ENCODE data around the gene NACC2.

The NACC2 gene

DNA sequence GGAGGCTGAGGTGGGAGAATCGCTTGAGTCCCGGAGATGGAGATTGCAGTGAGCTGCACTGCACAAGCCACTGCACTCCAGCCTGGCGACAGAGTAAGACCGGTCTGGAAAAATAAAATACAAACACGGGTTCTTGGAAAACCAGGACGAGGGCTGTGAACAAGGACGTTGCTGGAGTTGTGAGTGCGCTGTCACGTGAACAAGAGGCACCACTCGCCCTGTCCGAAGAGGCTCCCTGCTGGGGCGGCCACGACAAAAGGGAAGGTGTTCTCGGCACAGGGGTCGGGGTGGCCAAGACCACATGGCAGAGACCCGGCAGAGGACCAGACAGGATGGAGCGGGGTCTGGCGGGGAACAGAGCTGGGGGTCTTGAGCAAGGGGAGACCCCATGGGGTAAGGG, 103.3 kb downstream of the NACC2 start:
- no peak for DNase-seq (ENCODE audit: low read depth)
- H3K4me3 ChIP-seq (ENCODE audit: low read depth, low read length) = no peak overlapping the region

DNA sequence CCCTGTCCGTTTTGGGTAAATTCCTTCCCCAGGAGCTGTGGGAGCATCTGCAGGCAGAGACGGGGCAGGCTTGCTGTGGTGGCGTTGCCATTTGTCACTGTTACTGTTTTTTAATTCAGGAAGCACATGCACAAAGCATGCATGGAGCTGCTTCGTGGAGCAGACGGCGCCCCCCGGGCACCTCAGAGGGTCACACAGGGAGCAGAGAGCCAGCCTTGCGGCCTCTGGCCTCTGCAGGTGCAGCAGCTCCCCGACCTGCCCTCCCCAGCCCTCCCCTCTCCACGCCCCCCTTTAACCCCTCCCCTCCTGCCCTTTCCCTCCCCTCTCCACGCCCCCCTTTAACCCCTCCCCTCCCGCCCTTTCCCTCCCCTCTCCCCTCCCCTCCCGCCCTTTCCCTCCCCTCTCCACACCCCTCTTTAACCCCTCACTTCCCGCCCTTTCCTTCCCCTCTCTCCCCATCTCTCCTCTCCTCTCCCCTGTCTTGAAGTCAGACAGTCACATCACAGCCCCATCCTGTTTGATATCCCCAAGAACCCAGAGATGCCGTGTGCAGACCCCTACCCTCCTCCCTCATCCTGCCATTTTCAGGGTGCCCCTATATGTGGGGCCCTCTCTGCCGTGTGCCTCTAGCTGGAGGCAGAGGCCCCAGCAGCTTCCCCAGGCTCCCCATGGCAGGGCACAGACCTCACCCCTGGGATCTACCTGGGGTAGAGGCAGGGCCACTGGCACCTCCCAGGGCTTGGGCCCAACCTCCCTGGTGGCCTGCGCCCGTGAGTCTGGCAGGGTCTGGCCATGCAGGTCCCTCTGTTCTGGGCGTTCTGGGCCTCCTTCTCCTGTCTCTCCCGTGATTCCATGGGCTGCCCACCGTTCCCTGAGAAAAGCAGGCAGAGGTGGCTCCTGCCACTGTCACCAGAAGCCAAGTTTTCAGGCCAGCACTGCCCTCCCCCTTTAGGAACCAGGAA, 104.3 kb downstream of the NACC2 start:
- no peak overlapping the region for H3K4me3 ChIP-seq (ENCODE audit: low read depth, low read length)
- no peak for DNase-seq (ENCODE audit: low read depth)

DNA sequence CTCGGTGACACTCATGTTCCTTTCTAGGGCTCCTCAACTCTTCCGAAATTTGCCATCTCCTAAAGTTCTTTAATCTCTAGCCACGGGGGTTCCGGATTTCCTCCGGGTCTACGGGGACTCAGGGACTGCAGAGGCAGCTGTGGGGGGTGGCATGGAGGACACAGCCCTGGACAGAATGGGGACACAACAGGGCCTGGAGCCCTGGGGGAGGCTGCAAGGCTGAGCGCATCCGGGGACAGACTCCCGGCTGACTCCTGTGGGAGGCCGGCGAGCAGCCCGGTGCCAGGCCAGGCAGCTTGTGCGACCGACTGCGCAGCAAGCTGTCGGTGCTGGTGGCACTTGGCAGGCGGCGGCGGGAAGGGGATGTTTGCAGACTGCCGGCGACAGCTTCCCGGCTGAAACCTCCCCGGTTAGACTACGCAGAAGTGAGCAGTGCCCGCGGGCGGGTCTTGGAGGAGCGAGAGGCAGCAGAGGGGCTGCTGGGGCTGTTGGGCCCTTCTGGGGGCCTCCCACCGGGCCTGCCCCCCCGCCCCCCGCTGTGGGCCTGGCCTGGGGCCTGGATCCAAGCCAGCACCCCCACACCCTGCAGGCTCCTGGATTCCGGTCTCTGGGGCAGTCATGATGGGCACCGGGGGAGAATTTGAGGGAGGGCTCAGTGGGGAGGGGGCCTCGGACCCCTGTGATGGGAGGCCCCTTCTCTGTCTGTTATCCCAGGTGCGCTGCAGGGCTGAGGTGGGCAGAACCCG, 105.2 kb downstream of the NACC2 start:
- DNase-seq (ENCODE audit: low read depth) = no peak
- H3K4me3 ChIP-seq (ENCODE audit: low read depth, low read length) = no peak overlapping the region

DNA sequence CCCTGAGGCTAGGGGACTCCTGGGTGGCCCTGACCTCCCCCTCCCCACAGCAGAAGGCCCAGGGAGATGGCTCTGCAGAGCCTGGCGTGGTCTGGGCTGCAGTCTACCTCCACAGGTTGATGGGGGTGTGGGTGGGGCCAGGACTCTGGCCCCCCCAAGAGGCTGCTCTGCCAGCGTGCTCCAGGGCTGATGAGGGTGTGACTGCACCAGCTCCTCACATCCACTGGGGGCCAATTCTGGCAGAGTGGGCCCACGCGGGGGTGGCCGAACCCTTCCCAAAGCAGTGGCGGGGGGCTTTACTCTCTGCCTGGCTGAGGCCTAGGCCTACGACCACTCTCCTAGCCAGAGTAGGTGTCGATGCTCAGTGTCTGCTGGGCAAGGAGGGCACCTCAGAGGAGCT, 105.9 kb downstream of the NACC2 start:
- H3K4me3 ChIP-seq (ENCODE audit: low read depth, low read length) = no peak overlapping the region
- no peak for DNase-seq (ENCODE audit: low read depth)

DNA sequence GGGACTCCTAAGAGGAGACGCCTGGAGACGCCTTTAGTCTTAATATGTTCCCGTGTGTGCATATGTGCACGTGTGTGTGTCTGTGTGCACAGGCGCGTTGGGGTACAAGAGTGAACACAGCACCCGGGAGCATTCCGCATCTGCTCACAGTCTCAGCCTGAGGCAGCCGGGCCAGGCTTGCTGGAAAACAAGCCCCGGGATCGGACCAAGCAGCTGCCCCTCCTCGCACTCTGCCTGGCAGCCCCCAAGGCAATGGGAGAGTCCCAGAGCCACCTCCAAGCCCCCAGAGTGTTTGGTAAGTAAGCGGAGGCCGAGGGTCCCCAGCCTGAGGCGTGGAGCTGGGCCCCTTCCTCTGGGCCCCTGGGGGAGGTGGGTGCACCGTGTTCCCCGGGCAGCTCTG, 106.6 kb downstream of the NACC2 start:
- DNase-seq (ENCODE audit: low read depth) = no peak
- H3K4me3 ChIP-seq (ENCODE audit: low read depth, low read length) = no peak overlapping the region

DNA sequence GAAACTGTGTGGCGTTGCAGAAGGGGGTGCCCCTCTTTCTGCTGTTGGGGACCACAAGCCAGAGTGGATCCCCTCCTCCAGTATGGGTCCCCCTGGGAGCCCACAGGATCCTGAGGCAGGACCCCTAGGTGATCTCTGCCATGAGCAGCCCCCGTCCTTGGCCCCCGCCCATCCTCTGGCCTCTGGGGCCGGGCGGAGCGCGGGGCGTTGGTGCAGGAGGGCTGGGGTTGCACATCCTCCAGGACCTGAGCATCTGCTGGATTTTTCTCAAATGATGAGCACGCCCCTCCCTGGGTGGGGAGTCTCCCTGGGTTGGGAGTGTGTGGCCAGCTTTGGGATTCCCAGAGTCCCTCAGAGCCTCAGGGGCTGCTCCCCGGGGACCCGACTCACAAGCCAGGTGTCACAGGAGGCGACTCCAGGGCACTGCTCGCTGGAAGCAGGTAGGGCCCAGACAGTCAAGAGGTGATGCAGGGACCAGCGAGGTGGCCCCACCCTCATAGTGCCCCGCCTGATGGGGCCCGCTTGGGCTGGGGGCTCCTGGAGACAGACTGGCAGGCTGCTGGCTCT, 107.2 kb downstream of the NACC2 start:
- no peak overlapping the region for H3K4me3 ChIP-seq (ENCODE audit: low read depth, low read length)
- DNase-seq (ENCODE audit: low read depth) = no peak

DNA sequence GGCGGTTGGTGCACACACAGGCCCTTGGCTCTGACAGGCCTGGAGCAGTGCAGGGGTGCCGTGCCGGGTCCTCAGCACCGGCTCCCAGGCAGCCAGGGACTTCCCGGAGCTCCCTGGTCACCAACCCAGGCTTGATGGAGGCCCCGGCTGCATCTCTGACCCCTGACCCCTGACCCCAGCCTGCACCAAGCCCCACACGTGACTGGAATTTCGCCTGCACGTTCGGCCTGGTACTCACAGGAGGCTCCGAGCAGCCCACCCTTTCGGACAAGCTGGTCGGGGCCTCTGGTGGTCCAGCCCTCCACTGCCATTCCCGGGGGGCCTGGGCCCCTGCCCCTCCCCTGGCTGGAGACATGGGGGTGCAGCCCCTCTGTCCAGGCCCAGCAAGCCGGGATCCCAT, 108.5 kb downstream of the NACC2 start:
- no peak overlapping the region for H3K4me3 ChIP-seq (ENCODE audit: low read depth, low read length)
- no peak for DNase-seq (ENCODE audit: low read depth)

DNA sequence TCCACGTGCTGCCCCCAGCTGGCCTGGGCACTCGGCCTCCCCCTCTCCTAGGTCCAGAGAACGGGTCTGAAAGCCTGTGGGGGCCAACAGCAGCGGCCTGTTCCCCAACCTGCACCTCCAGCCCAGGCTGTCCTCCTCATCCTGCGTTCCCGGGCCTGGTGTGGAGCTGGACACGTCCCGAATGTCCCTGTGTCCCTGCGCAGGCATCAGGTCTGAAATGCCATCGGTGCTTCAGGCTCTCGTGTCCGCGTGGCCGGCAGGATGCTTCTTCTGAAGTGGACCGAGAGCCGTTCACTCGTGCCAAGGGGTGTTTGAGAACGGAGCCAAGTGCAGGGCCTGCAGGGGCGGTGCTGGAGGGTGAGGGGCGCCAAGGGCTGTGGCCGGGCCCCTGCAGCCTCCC, 109.2 kb downstream of the NACC2 start:
- no peak overlapping the region for H3K4me3 ChIP-seq (ENCODE audit: low read depth, low read length)
- DNase-seq (ENCODE audit: low read depth) = no peak

DNA sequence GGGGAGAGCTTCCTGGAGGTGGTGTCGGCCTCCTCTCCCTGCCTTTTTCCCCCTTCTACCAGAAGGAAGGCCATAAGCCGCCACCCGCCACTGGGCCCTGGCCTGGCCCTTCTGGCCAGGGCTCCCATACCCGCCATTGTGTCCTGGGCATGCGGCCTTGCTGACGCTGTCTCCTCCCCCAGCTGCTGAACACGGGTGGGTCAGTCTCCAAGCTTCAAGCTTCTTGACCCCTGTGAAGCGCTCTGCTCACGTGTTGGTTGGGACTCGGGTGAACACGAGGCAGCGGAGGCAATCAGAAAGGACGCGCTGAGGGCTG, 109.7 kb downstream of the NACC2 start:
- no peak overlapping the region for H3K4me3 ChIP-seq (ENCODE audit: low read depth, low read length)
- no peak for DNase-seq (ENCODE audit: low read depth)

DNA sequence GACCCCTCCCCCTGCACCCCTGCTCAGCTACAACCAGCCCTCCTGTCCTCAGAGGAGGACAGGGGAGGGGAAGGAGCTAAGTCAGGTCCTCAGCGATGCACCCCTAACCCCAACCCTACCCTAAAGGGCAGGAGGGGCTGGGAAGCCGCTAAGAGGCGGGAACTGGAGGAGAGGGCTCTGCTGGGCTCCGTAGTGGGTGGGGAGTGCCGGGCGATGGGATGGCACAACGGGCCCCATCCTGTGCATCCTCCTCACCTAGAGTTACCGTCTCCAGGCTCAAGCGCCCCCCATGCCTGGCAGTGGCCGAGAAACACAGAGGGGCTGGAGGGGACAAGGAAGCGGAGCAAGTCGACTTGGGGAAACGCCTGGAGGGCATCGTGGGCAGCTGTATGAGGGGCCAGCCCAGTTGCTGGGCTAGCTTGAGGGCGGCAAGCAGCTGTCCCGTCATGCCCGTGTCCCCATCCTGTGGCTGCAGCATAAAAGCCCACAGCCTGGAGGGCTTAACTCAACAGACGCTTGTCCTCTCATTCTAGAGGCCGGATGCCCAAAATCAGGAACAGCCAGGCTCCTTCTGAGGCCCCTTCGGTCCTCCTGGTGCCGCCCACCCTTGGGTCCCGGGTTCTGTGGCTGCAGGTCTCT, 110.9 kb downstream of the NACC2 start:
- DNase-seq (ENCODE audit: low read depth) = no peak
- H3K4me3 ChIP-seq (ENCODE audit: low read depth, low read length) = no peak overlapping the region

DNA sequence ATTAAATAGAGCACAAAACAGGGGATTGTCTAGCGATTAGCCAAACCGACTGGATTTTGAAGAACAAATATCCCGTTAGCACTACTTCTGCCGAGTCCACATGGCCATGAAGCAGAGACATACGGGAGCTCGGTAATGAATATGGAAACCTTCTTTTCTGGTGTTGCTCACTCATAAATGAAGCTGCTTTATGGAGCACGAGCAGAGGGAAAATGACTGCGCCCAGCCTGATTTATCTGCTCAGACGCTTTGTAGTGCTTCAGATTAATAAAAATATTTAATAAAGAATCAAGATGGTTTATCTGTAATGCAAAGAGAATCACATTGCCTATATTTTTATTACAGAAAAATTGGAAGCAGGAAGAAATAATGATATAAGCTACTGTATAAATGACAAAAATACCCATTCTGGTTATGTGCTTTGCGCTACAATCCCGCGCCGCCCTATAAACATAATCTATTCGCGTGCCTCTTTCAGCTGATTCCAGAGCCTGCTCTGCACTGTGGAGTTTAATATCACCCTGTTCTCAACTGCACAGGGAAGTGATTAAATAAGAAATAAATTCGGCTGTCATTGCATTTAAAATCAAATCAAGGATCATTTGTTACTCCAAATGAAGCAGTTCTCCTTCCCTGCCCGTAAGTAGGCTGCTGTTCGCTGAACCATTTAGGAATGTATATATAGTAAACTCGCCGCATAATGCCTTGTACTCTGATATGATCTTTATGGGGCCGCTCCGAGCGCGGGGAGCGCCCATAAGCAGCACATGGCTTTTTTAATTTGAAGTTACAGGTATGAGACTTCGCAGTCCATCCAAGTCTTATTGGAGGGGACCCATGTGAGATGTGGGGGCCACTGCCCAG, 111.6 kb downstream of the NACC2 start:
- DNase-seq (ENCODE audit: low read depth) = no peak
- H3K4me3 ChIP-seq (ENCODE audit: low read depth, low read length) = no peak overlapping the region

DNA sequence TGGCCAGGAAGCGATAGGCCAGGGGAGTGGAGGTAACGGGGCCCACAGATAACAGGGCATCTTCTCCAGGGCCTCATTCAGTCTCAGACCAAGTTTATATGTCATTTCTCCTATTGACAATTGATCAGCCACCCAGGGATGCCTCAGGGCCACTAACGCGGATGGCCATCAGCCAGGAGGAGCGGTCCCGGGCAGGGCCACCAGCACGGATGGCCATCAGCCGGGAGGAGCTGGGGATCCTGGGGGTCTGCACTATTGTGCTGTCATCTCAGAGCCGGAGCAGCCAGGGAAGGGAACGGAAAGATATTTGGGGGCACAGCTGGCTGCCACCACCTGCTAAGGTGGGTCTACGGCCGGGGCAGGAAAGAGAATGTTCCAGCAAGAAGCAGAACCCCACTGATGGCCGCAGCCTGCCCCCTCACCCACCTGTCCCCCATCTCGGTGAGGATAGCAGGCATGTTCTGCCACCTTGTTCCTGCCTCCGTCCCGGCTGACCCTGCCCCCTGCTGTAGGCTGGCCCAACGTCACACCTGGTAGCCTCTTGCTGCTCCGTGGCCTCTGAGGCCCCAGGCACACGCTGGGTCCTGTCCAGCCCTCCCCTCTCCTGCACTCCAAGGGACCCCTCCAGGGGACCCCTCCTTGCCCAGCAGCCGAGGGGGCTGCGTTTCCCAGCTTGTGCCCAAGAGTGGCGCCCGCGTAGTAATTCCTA, 112.4 kb downstream of the NACC2 start:
- H3K4me3 ChIP-seq (ENCODE audit: low read depth, low read length) = no peak overlapping the region
- DNase-seq (ENCODE audit: low read depth) = no peak

DNA sequence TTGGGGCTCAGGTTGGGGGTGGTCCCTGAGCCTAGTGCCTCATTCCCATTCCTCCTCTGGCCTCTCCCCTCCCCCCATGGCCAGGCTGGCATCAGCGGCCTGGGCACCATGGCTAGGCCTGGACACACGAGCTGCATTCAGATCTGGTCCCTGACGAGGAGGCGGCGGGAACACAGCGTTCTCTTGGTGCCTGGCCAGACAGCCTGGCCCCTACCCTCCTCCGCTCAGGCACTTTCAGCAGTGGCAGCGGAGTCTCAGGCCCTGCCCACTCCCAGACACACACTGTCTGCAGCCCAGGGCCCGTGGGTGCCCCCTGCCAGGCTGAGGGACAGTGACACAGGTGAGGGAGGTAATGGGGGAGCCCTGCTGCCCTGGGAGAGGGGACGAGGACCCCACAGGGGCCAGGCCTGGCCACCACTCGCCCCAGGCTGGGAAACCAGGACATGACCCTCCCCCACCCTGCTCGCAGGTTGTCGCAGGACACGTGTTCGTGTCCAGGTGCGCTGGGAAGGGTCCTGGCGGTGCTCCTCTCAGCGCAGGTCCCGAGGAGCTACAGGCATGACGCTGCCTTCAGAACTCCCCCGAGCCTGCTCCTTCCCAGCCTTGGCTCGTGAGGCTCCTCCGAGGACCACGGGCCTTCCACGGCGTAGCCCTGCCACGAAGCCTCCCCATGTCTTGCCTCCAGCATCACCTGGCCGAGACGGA, 114.0 kb downstream of the NACC2 start:
- H3K4me3 ChIP-seq (ENCODE audit: low read depth, low read length) = no peak overlapping the region
- no peak for DNase-seq (ENCODE audit: low read depth)

DNA sequence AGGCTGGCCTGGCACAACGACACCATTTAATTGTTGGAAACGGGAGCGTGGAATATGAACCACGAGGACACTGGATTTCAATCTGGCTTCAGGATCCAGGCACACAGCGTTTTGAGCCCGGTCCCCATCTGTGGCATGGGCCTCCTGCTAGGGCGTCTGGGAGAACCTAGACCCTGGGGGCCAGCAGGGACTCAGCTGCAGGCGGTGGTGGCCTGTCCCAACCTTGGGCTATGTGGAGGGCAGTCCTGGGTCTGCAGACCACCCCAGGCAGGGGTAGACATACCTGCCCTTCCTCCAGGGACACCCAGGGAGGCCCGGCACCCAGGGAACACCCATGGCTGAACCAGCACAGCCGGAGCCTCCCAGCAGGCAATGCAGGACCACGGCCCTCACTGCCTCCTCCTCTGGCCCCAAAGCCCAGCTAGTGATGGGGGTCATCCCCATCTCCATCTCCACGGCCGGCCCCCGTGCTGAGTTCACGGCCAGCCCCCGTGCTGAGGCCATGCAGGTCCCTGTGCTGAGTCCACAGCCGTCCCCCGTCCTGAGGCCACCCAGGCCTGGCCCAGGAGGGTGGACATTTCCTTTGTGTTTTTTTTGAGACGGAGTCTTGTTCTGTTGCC, 115.4 kb downstream of the NACC2 start:
- no peak overlapping the region for H3K4me3 ChIP-seq (ENCODE audit: low read depth, low read length)
- no peak for DNase-seq (ENCODE audit: low read depth)

DNA sequence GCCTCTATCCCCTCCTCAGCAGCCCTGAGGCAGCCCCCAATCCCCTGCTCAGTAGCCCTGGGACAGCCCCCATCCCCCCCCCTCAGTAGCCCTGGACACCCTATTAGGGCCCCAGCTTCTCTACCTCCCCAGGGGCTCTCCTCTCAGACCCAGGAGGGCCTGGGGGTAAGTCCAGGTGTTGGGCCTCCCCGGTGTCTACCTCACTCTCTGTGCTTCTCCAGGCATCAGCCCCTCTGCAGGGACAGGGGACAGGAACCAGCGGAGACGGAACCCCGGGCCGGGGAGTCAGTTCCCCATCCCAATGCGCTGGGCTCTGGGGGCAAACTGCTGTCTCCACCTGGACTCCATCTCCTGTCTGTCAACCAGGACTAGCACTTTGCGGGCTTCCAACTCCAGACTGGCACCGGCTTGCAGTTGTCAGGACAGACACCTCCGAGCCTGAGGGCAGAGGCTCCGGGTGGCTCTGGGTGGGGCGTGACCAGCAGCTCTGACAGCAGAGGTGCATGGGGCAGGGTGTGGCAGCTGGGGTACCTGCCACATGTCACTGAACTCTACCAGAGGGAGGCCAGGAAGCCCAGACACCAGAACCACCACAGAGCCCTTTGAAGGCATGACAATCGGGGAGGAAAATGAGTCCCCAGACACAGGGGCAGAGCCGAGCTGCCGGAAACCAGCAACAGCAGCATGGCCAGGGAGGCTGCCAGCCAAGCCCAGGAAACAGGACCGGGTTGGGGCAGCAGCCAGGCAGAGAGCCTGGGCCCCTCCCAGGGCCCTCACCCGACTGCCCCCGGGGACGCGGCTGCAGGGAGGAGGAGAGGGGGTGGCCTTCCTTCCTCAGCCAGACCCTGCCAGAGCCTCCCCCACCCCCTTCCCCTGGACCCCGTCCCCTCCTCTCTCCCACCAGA, 116.2 kb downstream of the NACC2 start:
- no peak overlapping the region for H3K4me3 ChIP-seq (ENCODE audit: low read depth, low read length)

DNA sequence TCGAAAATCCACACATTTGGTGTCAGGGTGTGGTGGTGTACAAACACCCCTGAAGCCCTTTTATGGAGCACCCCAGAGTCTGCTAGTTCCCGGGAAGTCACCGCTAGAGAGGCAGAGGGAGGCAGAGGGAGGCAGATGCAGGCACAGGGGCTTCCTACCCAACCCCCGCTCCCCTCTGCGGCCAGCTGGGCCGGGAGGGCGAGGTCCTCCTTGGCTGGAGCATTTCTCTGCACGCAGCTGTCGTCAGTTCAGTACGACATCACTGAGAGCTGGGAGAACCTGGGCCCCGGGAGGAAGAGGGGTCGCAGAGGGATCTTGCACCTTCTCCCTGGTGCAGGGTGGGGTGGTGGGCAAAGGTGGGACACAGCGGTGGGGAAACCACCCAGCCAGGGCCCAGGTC, 118.1 kb downstream of the NACC2 start:
- DNase-seq (ENCODE audit: low read depth) = no peak
- H3K4me3 ChIP-seq (ENCODE audit: low read depth, low read length) = no peak overlapping the region

More for the DNA sequence above, 116.2 kb downstream of the NACC2 start:
- DNase-seq (ENCODE audit: low read depth) = no peak

DNA sequence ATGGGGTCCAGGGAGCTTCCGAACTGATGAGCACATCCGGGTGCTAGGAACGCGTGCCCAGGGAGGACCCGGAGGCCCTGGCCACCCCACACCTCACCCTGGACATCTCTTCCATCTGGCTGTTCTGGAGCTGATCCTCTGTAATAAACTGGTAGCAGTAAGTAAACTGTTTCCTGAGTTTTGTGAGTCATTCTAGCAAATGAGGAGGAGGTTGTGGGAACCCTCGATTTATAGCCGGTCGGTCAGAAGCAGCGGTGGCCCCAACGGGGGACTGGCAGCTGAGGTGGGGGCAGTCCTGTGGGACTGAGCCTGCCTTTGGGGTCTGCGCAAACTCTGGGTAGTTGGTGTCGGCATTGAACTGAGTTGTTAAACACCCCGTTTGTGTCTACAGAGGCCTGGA, 118.6 kb downstream of the NACC2 start:
- H3K4me3 ChIP-seq (ENCODE audit: low read depth, low read length) = no peak overlapping the region
- DNase-seq (ENCODE audit: low read depth) = no peak

Data from skeletal muscle cell (primary cell).